MM.1S (cell line): ENCODE results near the gene OR2M3.

ENCODE experiments used
- DNase-seq: peaks from one replicate; pipeline ENCODE4 v3.0.0-alpha.2; 2015
- H2AFZ ChIP-seq: fragments of 300-600 bp; sonication (generic); 2 replicates; pipeline ENCODE4 v1.6.0; 2016; ENCODE audit warnings: antibody characterized with exemption, low read length
- H3F3A ChIP-seq: fragments of 300-600 bp; sonication (generic); 2 replicates; pipeline ENCODE4 v1.6.1; 2016; ENCODE audit warnings: mild to moderate bottlenecking, antibody characterized with exemption, low read length, moderate library complexity, mixed read lengths; ENCODE audit not compliant: insufficient read depth
- H3K27ac ChIP-seq: fragments of 300-600 bp; sonication (generic); 2 replicates; pipeline ENCODE4 v1.5.1; 2016; ENCODE audit warnings: mild to moderate bottlenecking, low read length
- H3K27me3 ChIP-seq: fragments of 300-600 bp; sonication (generic); replicated peaks from 2 replicates; pipeline ENCODE4 v1.6.0; 2016; ENCODE audit warnings: low read length; ENCODE audit not compliant: insufficient read depth
- H3K36me3 ChIP-seq: fragments of 300-600 bp; sonication (generic); replicated peaks from 2 replicates; pipeline ENCODE4 v1.6.1; 2016; ENCODE audit warnings: mild to moderate bottlenecking, low read length, mixed read lengths; ENCODE audit not compliant: insufficient read depth
- H3K4me1 ChIP-seq: fragments of 300-600 bp; sonication (generic); 2 replicates; pipeline ENCODE4 v1.6.1; 2016; ENCODE audit warnings: low read length, mixed read lengths
- H3K4me2 ChIP-seq: fragments of 300-600 bp; sonication (generic); 2 replicates; pipeline ENCODE4 v1.6.0; 2016; ENCODE audit warnings: low read depth, low read length
- H3K4me3 ChIP-seq: fragments of 300-600 bp; sonication (generic); 2 replicates; pipeline ENCODE4 v1.5.1; 2016; ENCODE audit warnings: low read length, mixed read lengths
- H3K79me2 ChIP-seq: fragments of 300-600 bp; sonication (generic); 2 replicates; pipeline ENCODE4 v1.6.1; 2016; ENCODE audit warnings: mixed run types, low read length, mixed read lengths
- H3K9ac ChIP-seq: fragments of 300-600 bp; sonication (generic); 2 replicates; pipeline ENCODE4 v1.6.1; 2016; ENCODE audit warnings: low read length, mixed read lengths
- H3K9me2 ChIP-seq: fragments of 300-600 bp; sonication (generic); replicated peaks from 2 replicates; pipeline ENCODE4 v1.6.1; 2016; ENCODE audit warnings: mild to moderate bottlenecking, low read length, mixed read lengths; ENCODE audit not compliant: insufficient read depth
- H3K9me3 ChIP-seq: fragments of 300-600 bp; sonication (generic); replicated peaks from 2 replicates; pipeline ENCODE4 v1.6.1; 2016; ENCODE audit warnings: mild to moderate bottlenecking, low read length, mixed read lengths; ENCODE audit not compliant: insufficient read depth
- H4K20me1 ChIP-seq: fragments of 300-600 bp; sonication (generic); 2 replicates; pipeline ENCODE4 v1.6.1; 2016; ENCODE audit warnings: mild to moderate bottlenecking, low read length, moderate library complexity, mixed read lengths; ENCODE audit not compliant: insufficient read depth
- CTCF ChIP-seq: fragments of 300-600 bp; sonication (generic); IDR thresholded peaks from 2 replicates; pipeline ENCODE4 v1.5.1; 2016; ENCODE audit warnings: antibody characterized with exemption, low read length, mixed read lengths
- EZH2 ChIP-seq: fragments of 300-600 bp; sonication (generic); optimal IDR thresholded peaks from 2 replicates; pipeline ENCODE3; 2017; ENCODE audit warnings: low read depth, mild to moderate bottlenecking, antibody characterized with exemption, low read length, mixed read lengths
- EZH2phosphoT487 ChIP-seq: fragments of 300-600 bp; sonication (generic); IDR thresholded peaks from 2 replicates; pipeline ENCODE4 v1.6.1; 2018; ENCODE audit warnings: antibody characterized with exemption, low read length

OR2M3 gene

DNA sequence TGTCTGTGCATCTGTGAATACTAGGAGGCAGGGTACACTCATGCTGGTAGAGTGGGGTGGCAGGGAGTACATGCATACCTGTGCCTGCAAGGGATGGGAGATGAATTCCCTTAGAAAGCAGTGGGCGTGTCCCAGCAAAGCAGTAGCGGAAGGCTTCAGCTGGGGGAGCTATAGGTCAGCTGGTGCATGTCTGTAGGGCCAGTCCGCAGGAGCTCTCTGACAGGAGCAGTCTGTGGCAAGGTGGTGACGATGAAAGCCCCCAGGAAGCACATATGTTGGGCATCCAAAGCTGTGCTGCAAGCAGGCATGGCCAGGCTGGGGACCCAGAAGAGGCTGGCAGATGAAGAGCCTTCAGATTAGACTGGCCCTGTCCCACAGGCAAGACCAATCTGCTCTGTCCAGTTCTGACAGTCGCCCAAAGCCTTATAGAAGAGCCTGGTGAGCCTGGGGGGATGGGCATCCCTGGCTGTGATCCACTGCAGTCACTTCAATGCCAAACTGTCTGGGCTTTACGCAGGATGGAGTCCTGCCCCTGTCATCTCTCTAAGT, 32.4 kb downstream of the OR2M3 start:
- DNase-seq: no peak
- TF ChIP-seq CTCF (no peak), EZH2 (no peak), EZH2phosphoT487 (no peak)
- H3K4me1 ChIP-seq: no peaks in the 10 kb centered on the region

DNA sequence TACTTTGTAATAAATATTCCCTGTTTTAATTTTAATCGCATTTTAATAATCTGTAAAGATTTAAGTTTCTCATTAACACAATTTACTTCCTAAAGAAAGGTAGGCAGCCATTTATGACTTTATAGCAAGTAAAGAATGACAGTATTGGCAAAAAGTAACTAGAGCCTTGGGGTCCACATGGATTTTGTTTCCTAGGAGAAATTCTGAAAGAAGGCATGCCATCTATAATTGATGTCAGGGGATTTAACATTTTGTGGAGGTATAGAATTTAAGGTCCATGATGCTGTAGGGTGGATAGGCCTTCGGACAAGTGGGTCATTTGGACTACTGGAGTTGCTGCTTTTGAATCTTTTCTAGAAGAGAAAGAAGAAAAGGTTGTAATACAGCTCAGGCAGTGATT, 34.1 kb downstream of the OR2M3 start, which contains the start of gene OR2M4:
Gene OR2M4 (plus strand): TSS at position 301 of the 400 bp plus-strand sequence. CDS start 7,512 bp downstream, outside the sequence.
- H3K27me3 ChIP-seq: no peaks in the 10 kb centered on the region
- no peaks in the 10 kb centered on the region for H3F3A ChIP-seq
- H4K20me1 ChIP-seq: no peaks in the 10 kb centered on the region
- no peak within 1 kb of the TSS for H3K9ac ChIP-seq
- H2AFZ ChIP-seq: no peak within 1 kb of the TSS
- no peaks in the 10 kb centered on the region for H3K4me1 ChIP-seq
- no peak for DNase-seq
- H3K79me2 ChIP-seq: no peaks in the 10 kb centered on the region
- TF ChIP-seq EZH2phosphoT487 (no peak), CTCF (no peak)
- H3K9me2 ChIP-seq: no peaks in the 10 kb centered on the region
- H3K36me3 ChIP-seq: no peaks in the 10 kb centered on the region
- no peak within 1 kb of the TSS for H3K4me3 ChIP-seq
- no peak within 1 kb of the TSS for H3K27ac ChIP-seq
- H3K9me3 ChIP-seq: no peaks in the 10 kb centered on the region
- H3K4me2 ChIP-seq: no peak within 1 kb of the TSS

More for the DNA sequence above, 32.4 kb downstream of the OR2M3 start:
- no peaks in the 10 kb centered on the region for H3K9me2 ChIP-seq
- no peak overlapping the region for H2AFZ ChIP-seq
- H3K27ac ChIP-seq: no peak overlapping the region
- H4K20me1 ChIP-seq: no peaks in the 10 kb centered on the region
- no peak overlapping the region for H3K4me2 ChIP-seq
- no peaks in the 10 kb centered on the region for H3K36me3 ChIP-seq
- no peaks in the 10 kb centered on the region for H3F3A ChIP-seq
- no peaks in the 10 kb centered on the region for H3K9me3 ChIP-seq
- no peak overlapping the region for H3K4me3 ChIP-seq
- no peak overlapping the region for H3K9ac ChIP-seq
- no peaks in the 10 kb centered on the region for H3K79me2 ChIP-seq
- H3K27me3 ChIP-seq: no peaks in the 10 kb centered on the region

GRCh38 chr1:248239478-248239877, 42.4 kb downstream of the OR2M3 start:
- H3K4me3 ChIP-seq: no peak overlapping the region
- no peaks in the 10 kb centered on the region for H3K27me3 ChIP-seq
- H3K9me3 ChIP-seq: no peaks in the 10 kb centered on the region
- TF ChIP-seq EZH2phosphoT487: no peak
- no peak for TF ChIP-seq CTCF
- TF ChIP-seq EZH2: no peak
- no peak overlapping the region for H3K27ac ChIP-seq
- no peaks in the 10 kb centered on the region for H3K79me2 ChIP-seq
- H3K4me1 ChIP-seq: no peaks in the 10 kb centered on the region
- no peaks in the 10 kb centered on the region for H3K9me2 ChIP-seq
- no peaks in the 10 kb centered on the region for H4K20me1 ChIP-seq
- H3F3A ChIP-seq: no peaks in the 10 kb centered on the region
- no peak overlapping the region for H2AFZ ChIP-seq
- no peak for DNase-seq
- H3K36me3 ChIP-seq: no peaks in the 10 kb centered on the region
- H3K9ac ChIP-seq: no peak overlapping the region
- H3K4me2 ChIP-seq: no peak overlapping the region
